ENCODE measurements around the gene CD96.

Gene CD96

GRCh38 chr3:111541911-111542483 is at the start of gene CD96:
Gene CD96 (plus strand): TSS chr3:111542197. CDS start chr3:111542249, 52 bp downstream.
- Histone ChIP-seq H3K27me3 (replicated peaks) (no peaks in the 10 kb centered on the region), H3K4me3 (ENCODE audit: low read depth, low read length) (no peak within 1 kb of the TSS), H3K36me3 (replicated peaks) (no peaks in the 10 kb centered on the region), H3K27ac (no peak within 1 kb of the TSS)
- TF ChIP-seq CTCF (IDR thresholded peaks at IDR 0.05; ENCODE audit: low read depth, low read length, missing control alignments) = no peak
- in situ Hi-C loops (cut with HindIII; ENCODE audit: low pct_ligation_motif_present, low sequenced_read_pairs) = no loop called here
- DNase-seq = peak; percentile 44

GRCh38 chr3:111493276-111493675 is 48.7 kb upstream of the CD96 start:
- Histone ChIP-seq H3K27me3 (replicated peaks) (no peaks in the 10 kb centered on the region), H3K4me3 (ENCODE audit: low read depth, low read length) (no peak overlapping the region), H3K27ac (no peak overlapping the region), H3K36me3 (replicated peaks) (no peaks in the 10 kb centered on the region)
- in situ Hi-C loops (cut with HindIII; ENCODE audit: low pct_ligation_motif_present, low sequenced_read_pairs) = no loop called here
- no peak for TF ChIP-seq CTCF (IDR thresholded peaks at IDR 0.05; ENCODE audit: low read depth, low read length, missing control alignments)
- no peak for DNase-seq

- H3K27me3 ChIP-seq (replicated peaks) = no peaks in the 10 kb centered on the region
- in situ Hi-C loops (cut with HindIII; ENCODE audit: low pct_ligation_motif_present, low sequenced_read_pairs) = no loop called here
- TF ChIP-seq CTCF (IDR thresholded peaks at IDR 0.05; ENCODE audit: low read depth, low read length, missing control alignments) = no peak
- no peaks in the 10 kb centered on the region for H3K36me3 ChIP-seq (replicated peaks)
- no peak for DNase-seq
- H3K27ac ChIP-seq = no peak overlapping the region
- no peak overlapping the region for H3K4me3 ChIP-seq (ENCODE audit: low read depth, low read length)
Measured at GRCh38 chr3:111496894-111497559, 45.0 kb upstream of the CD96 start.

- DNase-seq = no peak
- in situ Hi-C loops (cut with HindIII; ENCODE audit: low pct_ligation_motif_present, low sequenced_read_pairs) = no loop called here
- H3K4me3 ChIP-seq (ENCODE audit: low read depth, low read length) = no peak overlapping the region
- no peak for TF ChIP-seq CTCF (IDR thresholded peaks at IDR 0.05; ENCODE audit: low read depth, low read length, missing control alignments)
- H3K36me3 ChIP-seq (replicated peaks) = no peaks in the 10 kb centered on the region
- H3K27ac ChIP-seq = no peak overlapping the region
- H3K27me3 ChIP-seq (replicated peaks) = no peaks in the 10 kb centered on the region
Measured at GRCh38 chr3:111498022-111498421, 44.0 kb upstream of the CD96 start.

GRCh38 chr3:111506435-111506834 is 35.6 kb upstream of the CD96 start:
- Histone ChIP-seq H3K27me3 (replicated peaks) (no peaks in the 10 kb centered on the region), H3K36me3 (replicated peaks) (no peaks in the 10 kb centered on the region), H3K4me3 (ENCODE audit: low read depth, low read length) (no peak overlapping the region), H3K27ac (no peak overlapping the region)
- TF ChIP-seq CTCF (IDR thresholded peaks at IDR 0.05; ENCODE audit: low read depth, low read length, missing control alignments) = no peak
- DNase-seq = no peak
- in situ Hi-C loops (cut with HindIII; ENCODE audit: low pct_ligation_motif_present, low sequenced_read_pairs) = no loop called here

GRCh38 chr3:111509308-111509707 is 32.7 kb upstream of the CD96 start:
- no peak for TF ChIP-seq CTCF (IDR thresholded peaks at IDR 0.05; ENCODE audit: low read depth, low read length, missing control alignments)
- Histone ChIP-seq H3K4me3 (ENCODE audit: low read depth, low read length) (no peak overlapping the region), H3K27me3 (replicated peaks) (no peaks in the 10 kb centered on the region), H3K27ac (no peak overlapping the region), H3K36me3 (replicated peaks) (no peaks in the 10 kb centered on the region)
- in situ Hi-C loops (cut with HindIII; ENCODE audit: low pct_ligation_motif_present, low sequenced_read_pairs) = no loop called here
- no peak for DNase-seq
